AG04449 (cell line): ENCODE measurements around the gene PCDHB10.
"Not testable (repeated sequence)": the region's sequence is repeated elsewhere in the genome, so short reads cannot be mapped to it uniquely, and the experiment has no call there.

ENCODE experiments used
- CTCF ChIA-PET: fragments of 350-600 bp; formaldehyde crosslinking; extraction: SDS; loops from one replicate; lab custom pipeline; 2021; ENCODE audit warnings: antibody characterized with exemption; lab: Yijun Ruan, JAX
- POLR2A ChIA-PET: fragments of 400-600, 350-600 bp; formaldehyde crosslinking; extraction: SDS; loops from one replicate; lab custom pipeline; 2020; ENCODE audit warnings: antibody characterized with exemption, inconsistent platforms; lab: Yijun Ruan, JAX
- DNase-seq: peaks from one replicate; pipeline ENCODE4 v3.0.0-alpha.2; 2010; ENCODE audit warnings: low read depth, low spot score
- H3K4me3 ChIP-seq: 2 replicates; pipeline ENCODE4 v1.5.1; 2011; ENCODE audit warnings: low read depth, mild to moderate bottlenecking, control low read depth, low read length
- CTCF ChIP-seq: IDR thresholded peaks from one replicate; pipeline ENCODE4 v1.5.1; 2011; ENCODE audit warnings: mild to moderate bottlenecking, moderate library complexity, low read length, control low read depth, inconsistent platforms; ENCODE audit not compliant: insufficient read depth; ENCODE audit errors: missing control alignments

PCDHB10 gene

GRCh38 chr5:141199359-141200235 lies 7.4 kb downstream of the PCDHB10 start, which contains the start of gene PCDHB11:
TSS of gene PCDHB11 (plus strand) at chr5:141199627. CDS start at chr5:141199775, 148 bp downstream.
- ChIA-PET POLR2A (interaction anchor here (0.6 kb wide), 1 partner anchor 393 kb away, joined by 4 read pairs; no protein-coding TSS in a partner anchor), CTCF (interaction anchor here (0.6 to 2.3 kb wide), 6 partner anchors 9 to 365 kb away, joined by 3 to 15 read pairs (median 3); partner anchors contain the start of genes PCDHB12 and PCDHB8)
- no peak for TF ChIP-seq CTCF
- no peak within 1 kb of the TSS for H3K4me3 ChIP-seq
- no peak for DNase-seq

GRCh38 chr5:141201126-141201525 lies 9.0 kb downstream of the PCDHB10 start:
- H3K4me3 ChIP-seq, POLR2A ChIA-PET, DNase-seq, CTCF ChIA-PET: not testable (repeated sequence)

GRCh38 chr5:141201646-141202045 lies 9.5 kb downstream of the PCDHB10 start:
- POLR2A ChIA-PET, CTCF ChIA-PET, H3K4me3 ChIP-seq, DNase-seq: not testable (repeated sequence)

GRCh38 chr5:141208478-141208877 lies 16.3 kb downstream of the PCDHB10 start, which contains the start of gene PCDHB12:
TSS of gene PCDHB12 (plus strand) at chr5:141208719. CDS start at chr5:141208908, 189 bp downstream.
- no peak for TF ChIP-seq CTCF
- POLR2A ChIA-PET, result no interaction called here
- H3K4me3 ChIP-seq, result no peak within 1 kb of the TSS; the same call in 1 of the 2 replicates
- CTCF ChIA-PET, result interaction anchor here (0.6 to 2.8 kb wide), 10 partner anchors 9 to 359 kb away, joined by 3 to 26 read pairs (median 3); partner anchors contain the start of genes PCDHB11, PCDHB14, PCDHB8 and PCDHB9
- DNase-seq, result no peak

GRCh38 chr5:141210281-141210680 lies 18.1 kb downstream of the PCDHB10 start:
- CTCF ChIA-PET, result not testable (repeated sequence)

GRCh38 chr5:141210849-141211248 lies 18.7 kb downstream of the PCDHB10 start:
- CTCF ChIA-PET, DNase-seq, H3K4me3 ChIP-seq, POLR2A ChIA-PET: not testable (repeated sequence)

More at GRCh38 chr5:141210281-141210680, 18.1 kb downstream of the PCDHB10 start:
- POLR2A ChIA-PET, DNase-seq, H3K4me3 ChIP-seq: not testable (repeated sequence)

GRCh38 chr5:141213656-141214339 lies 21.6 kb downstream of the PCDHB10 start, which contains the start of gene PCDHB13:
TSS of gene PCDHB13 (plus strand) at chr5:141213919. CDS start at chr5:141214124, 205 bp downstream.
- H3K4me3 ChIP-seq, POLR2A ChIA-PET, DNase-seq: not testable (repeated sequence)
- CTCF ChIA-PET, result interaction anchor here (0.7 to 1.9 kb wide), 2 partner anchors 18 to 350 kb away, joined by 3 to 6 read pairs; no protein-coding TSS in a partner anchor

GRCh38 chr5:141214583-141214982 lies 22.4 kb downstream of the PCDHB10 start:
- H3K4me3 ChIP-seq, POLR2A ChIA-PET, DNase-seq, CTCF ChIA-PET: not testable (repeated sequence)

GRCh38 chr5:141215504-141215903 lies 23.4 kb downstream of the PCDHB10 start:
- POLR2A ChIA-PET, DNase-seq, CTCF ChIA-PET, H3K4me3 ChIP-seq: not testable (repeated sequence)

GRCh38 chr5:141216035-141216434 lies 23.9 kb downstream of the PCDHB10 start:
- H3K4me3 ChIP-seq, DNase-seq, POLR2A ChIA-PET, CTCF ChIA-PET: not testable (repeated sequence)
